NCI-H748 treated with DMSO at 0.1 percent for 48 hours (cell line): ENCODE results near the gene NCK2.
"Not testable (repeated sequence)": the region's sequence is repeated elsewhere in the genome, so short reads cannot be mapped to it uniquely, and the experiment has no call there.

Source experiments
- DNase-seq: peaks from one replicate; lab custom pipeline; 2025; lab: John Stamatoyannopoulos, UW

NCK2 gene

GRCh38 chr2:105756435-105756834, 11.7 kb downstream of the NCK2 start:
- no peak for DNase-seq

- DNase-seq = not testable (repeated sequence)
These were observed 12.2 kb downstream of the NCK2 start for GRCh38 chr2:105756865-105757264.

- DNase-seq = no peak
These were observed 12.7 kb downstream of the NCK2 start for GRCh38 chr2:105757433-105757832.

- no peak for DNase-seq
These were observed 15.5 kb downstream of the NCK2 start for GRCh38 chr2:105760191-105760590.

GRCh38 chr2:105760639-105761337, 16.1 kb downstream of the NCK2 start:
- no peak for DNase-seq

GRCh38 chr2:105761931-105762515, 17.3 kb downstream of the NCK2 start:
- DNase-seq = no peak

GRCh38 chr2:105763076-105763475, 18.4 kb downstream of the NCK2 start:
- no peak for DNase-seq

- no peak for DNase-seq
These were observed 19.3 kb downstream of the NCK2 start for GRCh38 chr2:105764059-105764458.

- DNase-seq = no peak
These were observed 20.9 kb downstream of the NCK2 start for GRCh38 chr2:105765415-105766299.

GRCh38 chr2:105766300-105766866, 21.7 kb downstream of the NCK2 start:
- no peak for DNase-seq

GRCh38 chr2:105768176-105768575, 23.5 kb downstream of the NCK2 start:
- DNase-seq = no peak

- no peak for DNase-seq
These were observed 24.3 kb downstream of the NCK2 start for GRCh38 chr2:105768961-105769452.

- DNase-seq = no peak
These were observed 24.8 kb downstream of the NCK2 start for GRCh38 chr2:105769504-105769903.

GRCh38 chr2:105770149-105770548, 25.4 kb downstream of the NCK2 start:
- DNase-seq = no peak

GRCh38 chr2:105771291-105771690, 26.6 kb downstream of the NCK2 start:
- not testable (repeated sequence) for DNase-seq

- no peak for DNase-seq
These were observed 27.1 kb downstream of the NCK2 start for GRCh38 chr2:105771836-105772235.

- DNase-seq = no peak
These were observed 27.6 kb downstream of the NCK2 start for GRCh38 chr2:105772362-105772761.

GRCh38 chr2:105773568-105773967, 28.9 kb downstream of the NCK2 start:
- DNase-seq = no peak

GRCh38 chr2:105774781-105775337, 30.1 kb downstream of the NCK2 start:
- DNase-seq = no peak

GRCh38 chr2:105775809-105776559, 31.3 kb downstream of the NCK2 start:
- DNase-seq = no peak

GRCh38 chr2:105776560-105776928, 31.8 kb downstream of the NCK2 start:
- no peak for DNase-seq
